ENCODE data around the gene DR1.

The DR1 gene

DNA sequence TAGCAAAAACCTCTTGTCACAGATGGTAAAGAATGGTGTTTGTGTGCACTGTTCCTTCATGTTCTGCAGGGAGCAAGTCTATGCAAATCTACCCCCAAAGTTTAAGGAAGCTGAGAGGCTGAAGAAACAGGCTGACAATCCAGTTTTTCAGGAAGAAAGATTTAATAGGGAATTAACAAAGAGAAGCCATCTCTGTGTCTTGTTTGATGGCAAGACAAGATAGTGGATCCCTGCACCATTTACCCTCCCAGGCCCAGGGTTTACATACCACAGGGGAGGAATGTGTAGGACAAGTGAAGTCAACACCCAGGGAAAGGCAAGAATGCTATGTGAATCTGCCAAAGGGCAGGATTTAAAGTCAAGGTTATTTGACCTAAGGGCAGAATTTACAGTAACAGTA lies 54.1 kb downstream of the DR1 start:
- H3K4me3 ChIP-seq (ENCODE audit: low read depth, low read length): no peak overlapping the region
- DNase-seq (ENCODE audit: low read depth): no peak
- TF ChIP-seq POLR2A (IDR thresholded peaks at IDR 0.05; ENCODE audit: extremely low read depth, insufficient read length): no peak
- TF ChIP-seq, protein P1, sequence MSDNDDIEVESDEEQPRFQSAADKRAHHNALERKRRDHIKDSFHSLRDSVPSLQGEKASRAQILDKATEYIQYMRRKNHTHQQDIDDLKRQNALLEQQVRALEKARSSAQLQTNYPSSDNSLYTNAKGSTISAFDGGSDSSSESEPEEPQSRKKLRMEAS (IDR thresholded peaks at IDR 0.05; ENCODE audit: low read depth, low read length): no peak
- no peak for TF ChIP-seq MYC (IDR thresholded peaks at IDR 0.05; ENCODE audit: low read depth, low read length)

GRCh38 chr1:93408203-93408602 lies 62.5 kb downstream of the DR1 start:
- TF ChIP-seq MYC (IDR thresholded peaks at IDR 0.05; ENCODE audit: low read depth, low read length) (no peak), POLR2A (IDR thresholded peaks at IDR 0.05; ENCODE audit: extremely low read depth, insufficient read length) (no peak), CTCF (IDR thresholded peaks at IDR 0.05; ENCODE audit: low read depth, low read length) (no peak)
- TF ChIP-seq, protein P1 (IDR thresholded peaks at IDR 0.05; ENCODE audit: low read depth, low read length): no peak
- no peak for DNase-seq (ENCODE audit: low read depth)
- no peak overlapping the region for H3K4me3 ChIP-seq (ENCODE audit: low read depth, low read length)

- no peak for DNase-seq (ENCODE audit: low read depth)
- H3K4me3 ChIP-seq (ENCODE audit: low read depth, low read length): no peak overlapping the region
- TF ChIP-seq MYC (IDR thresholded peaks at IDR 0.05; ENCODE audit: low read depth, low read length): no peak
- TF ChIP-seq CTCF (IDR thresholded peaks at IDR 0.05; ENCODE audit: low read depth, low read length): no peak
- TF ChIP-seq, protein P1 (IDR thresholded peaks at IDR 0.05; ENCODE audit: low read depth, low read length): no peak
- no peak for TF ChIP-seq POLR2A (IDR thresholded peaks at IDR 0.05; ENCODE audit: extremely low read depth, insufficient read length)
These were observed 65.3 kb downstream of the DR1 start for GRCh38 chr1:93411000-93411399.

- DNase-seq (ENCODE audit: low read depth): no peak
- TF ChIP-seq CTCF (IDR thresholded peaks at IDR 0.05; ENCODE audit: low read depth, low read length) (no peak), POLR2A (IDR thresholded peaks at IDR 0.05; ENCODE audit: extremely low read depth, insufficient read length) (no peak), MYC (IDR thresholded peaks at IDR 0.05; ENCODE audit: low read depth, low read length) (no peak)
- TF ChIP-seq, protein P1 (IDR thresholded peaks at IDR 0.05; ENCODE audit: low read depth, low read length): no peak
These were observed 69.0 kb downstream of the DR1 start for GRCh38 chr1:93414749-93415148.

GRCh38 chr1:93415296-93415695 lies 69.6 kb downstream of the DR1 start:
- TF ChIP-seq POLR2A (IDR thresholded peaks at IDR 0.05; ENCODE audit: extremely low read depth, insufficient read length) (no peak), CTCF (IDR thresholded peaks at IDR 0.05; ENCODE audit: low read depth, low read length) (no peak), MYC (IDR thresholded peaks at IDR 0.05; ENCODE audit: low read depth, low read length) (no peak)
- TF ChIP-seq, protein P1 (IDR thresholded peaks at IDR 0.05; ENCODE audit: low read depth, low read length): no peak
- DNase-seq (ENCODE audit: low read depth): no peak
- no peak overlapping the region for H3K4me3 ChIP-seq (ENCODE audit: low read depth, low read length)

More at GRCh38 chr1:93414749-93415148, 69.0 kb downstream of the DR1 start:
- H3K4me3 ChIP-seq (ENCODE audit: low read depth, low read length): no peak overlapping the region

DNA sequence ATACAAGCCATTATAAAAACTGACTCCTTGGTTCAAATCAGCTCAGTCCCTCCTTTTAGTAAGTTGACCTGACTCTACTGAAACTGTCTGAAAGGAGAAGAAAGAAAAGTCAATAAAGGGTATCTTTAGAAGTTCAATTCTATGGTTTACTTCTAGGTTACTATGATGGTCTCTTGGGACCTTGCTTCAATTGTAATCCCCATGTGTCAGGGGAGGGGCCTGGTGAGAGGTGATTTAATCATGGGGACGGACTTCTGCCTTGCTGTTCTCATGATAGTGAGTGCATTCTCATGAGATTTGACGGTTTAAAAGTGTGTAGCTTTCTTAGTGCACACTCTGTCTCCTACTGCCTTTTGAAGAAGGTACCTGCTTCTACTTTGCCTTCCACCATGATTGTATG lies 70.5 kb downstream of the DR1 start:
- H3K4me3 ChIP-seq (ENCODE audit: low read depth, low read length): no peak overlapping the region
- DNase-seq (ENCODE audit: low read depth): peak; percentile 8
- TF ChIP-seq CTCF (IDR thresholded peaks at IDR 0.05; ENCODE audit: low read depth, low read length): no peak
- TF ChIP-seq MYC (IDR thresholded peaks at IDR 0.05; ENCODE audit: low read depth, low read length): no peak
- TF ChIP-seq POLR2A (IDR thresholded peaks at IDR 0.05; ENCODE audit: extremely low read depth, insufficient read length): no peak
- TF ChIP-seq, protein P1 (IDR thresholded peaks at IDR 0.05; ENCODE audit: low read depth, low read length): no peak
